IPS DF 4.7 (cell line): Measurements from ENCODE around the gene PRRT1B.
"Not testable (repeated sequence)": the region's sequence is repeated elsewhere in the genome, so short reads cannot be mapped to it uniquely, and the experiment has no call there.

Experiments used
- DNase-seq: peaks from one replicate; pipeline ENCODE4 v3.0.0-alpha.2; 2013; ENCODE audit warnings: low spot score; ENCODE audit errors: extremely low read depth

The PRRT1B gene

DNA sequence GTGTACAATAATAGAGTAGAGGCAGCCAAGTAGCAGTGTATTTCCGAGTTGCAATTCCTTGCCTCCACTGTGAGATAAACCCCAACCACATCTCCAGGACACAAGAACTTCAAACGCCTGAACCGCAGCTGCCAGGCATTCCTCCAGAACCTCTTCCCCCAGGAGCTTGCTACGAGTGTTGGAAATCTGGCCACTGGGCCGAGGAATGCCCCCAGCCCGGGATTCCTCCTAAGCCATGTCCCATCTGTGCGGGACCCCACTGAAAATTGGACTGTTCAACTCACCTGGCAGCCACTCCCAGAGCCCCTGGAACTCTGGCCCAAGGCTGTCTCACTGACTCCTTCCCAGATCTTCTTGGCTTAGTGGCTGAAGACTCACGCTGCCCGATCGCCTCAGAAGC, 3.9 kb downstream of the PRRT1B start:
- not testable (repeated sequence) for DNase-seq

DNA sequence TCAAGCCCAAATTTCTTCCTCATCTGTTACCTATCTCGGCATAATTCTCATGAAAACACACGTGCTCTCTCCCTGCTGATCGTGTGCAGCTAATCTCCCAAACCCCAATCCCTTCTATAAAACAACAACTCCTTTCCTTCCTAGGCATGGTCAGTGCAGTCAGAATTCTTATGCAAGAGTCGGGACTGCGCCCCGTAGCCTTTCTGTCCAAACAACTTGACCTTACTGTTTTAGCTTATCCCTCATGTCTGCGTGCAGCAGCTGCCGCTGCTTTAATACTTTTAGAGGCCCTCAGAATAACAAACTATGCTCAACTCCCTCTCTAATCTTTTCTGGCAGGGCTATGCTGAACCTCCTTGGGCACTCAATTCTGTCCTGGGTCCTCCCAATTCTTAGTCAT, 5.1 kb downstream of the PRRT1B start:
- not testable (repeated sequence) for DNase-seq

DNA sequence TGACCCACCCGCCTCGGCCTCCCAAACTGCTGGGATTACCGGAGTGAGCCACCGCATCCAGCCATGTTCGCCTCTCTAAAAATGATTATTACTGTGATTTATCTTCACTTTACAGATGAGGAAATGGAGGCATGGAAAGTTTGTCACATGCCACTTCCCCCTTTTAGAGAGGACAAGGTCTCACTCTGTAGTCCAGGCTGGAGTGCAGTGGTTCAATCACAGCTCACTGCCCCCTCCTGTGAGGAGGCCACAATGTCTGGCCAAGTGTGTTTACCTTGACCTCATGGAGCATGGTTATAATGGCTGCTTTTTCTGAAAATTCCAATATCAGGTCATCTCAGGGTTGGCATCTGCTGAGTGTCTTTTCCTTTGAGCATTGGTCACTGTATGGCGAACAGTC, 6.7 kb downstream of the PRRT1B start:
- DNase-seq, result no peak

DNA sequence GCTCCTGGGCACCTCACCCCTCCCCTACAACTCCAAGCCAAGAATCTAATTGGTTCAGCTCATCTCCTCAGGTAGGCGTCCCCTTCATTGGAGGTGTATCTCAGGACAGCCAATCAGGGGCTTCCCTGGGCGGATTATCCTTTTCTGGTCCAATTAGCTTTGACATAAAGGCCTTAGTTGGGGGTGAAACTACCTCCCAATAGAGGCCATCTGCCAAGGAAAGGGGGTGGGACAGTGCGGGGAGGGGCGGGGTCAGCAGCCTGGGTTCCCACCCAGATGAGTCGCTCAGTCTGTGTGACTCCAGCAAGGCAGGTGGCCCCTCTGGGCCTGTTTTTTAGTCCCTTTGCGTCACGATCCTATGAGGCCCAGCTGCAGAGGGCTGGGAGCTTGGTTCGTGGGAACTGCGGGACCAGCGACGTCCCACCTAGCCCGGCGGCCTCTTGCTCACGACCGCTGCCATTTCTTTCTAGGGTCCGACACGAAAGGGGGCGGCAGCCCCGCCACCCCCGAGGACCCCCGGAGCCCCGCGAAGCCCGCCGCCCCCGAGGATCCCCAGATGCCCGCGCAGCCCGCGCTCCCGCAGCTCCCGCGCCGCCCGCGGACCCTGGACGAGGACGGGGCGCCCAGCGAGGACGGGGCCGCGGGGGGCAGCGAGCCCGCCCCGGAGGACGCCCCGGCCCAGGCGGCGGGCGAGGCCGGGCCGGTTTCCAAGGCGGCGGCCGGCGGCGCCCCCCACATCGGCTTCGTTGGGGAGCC, 8.9 kb downstream of the PRRT1B start:
- no peak for DNase-seq

DNA sequence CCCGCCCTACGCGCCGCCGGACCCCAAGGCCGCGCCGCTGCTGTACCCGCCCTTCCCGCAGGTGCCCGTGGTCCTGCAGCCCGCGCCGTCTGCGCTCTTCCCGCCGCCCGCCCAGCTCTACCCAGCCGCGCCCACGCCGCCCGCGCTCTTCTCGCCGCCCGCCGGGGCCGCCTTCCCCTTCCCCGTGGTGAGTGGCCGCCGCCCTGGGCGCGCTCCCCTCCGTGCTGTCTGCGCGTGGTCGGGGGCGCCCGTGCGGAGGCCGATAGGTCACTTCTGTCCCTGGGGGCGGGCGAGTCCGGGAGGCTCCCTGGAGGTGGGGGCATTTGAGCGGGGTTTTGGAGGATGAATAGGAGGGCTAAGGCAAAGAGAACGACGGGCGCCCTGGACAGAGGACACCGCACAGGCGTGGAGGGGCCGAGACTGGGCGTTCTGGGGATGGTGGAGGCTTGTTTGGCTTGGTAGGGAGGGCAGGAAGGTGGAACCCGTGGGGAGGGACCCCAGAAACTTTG, 9.6 kb downstream of the PRRT1B start:
- no peak for DNase-seq

DNA sequence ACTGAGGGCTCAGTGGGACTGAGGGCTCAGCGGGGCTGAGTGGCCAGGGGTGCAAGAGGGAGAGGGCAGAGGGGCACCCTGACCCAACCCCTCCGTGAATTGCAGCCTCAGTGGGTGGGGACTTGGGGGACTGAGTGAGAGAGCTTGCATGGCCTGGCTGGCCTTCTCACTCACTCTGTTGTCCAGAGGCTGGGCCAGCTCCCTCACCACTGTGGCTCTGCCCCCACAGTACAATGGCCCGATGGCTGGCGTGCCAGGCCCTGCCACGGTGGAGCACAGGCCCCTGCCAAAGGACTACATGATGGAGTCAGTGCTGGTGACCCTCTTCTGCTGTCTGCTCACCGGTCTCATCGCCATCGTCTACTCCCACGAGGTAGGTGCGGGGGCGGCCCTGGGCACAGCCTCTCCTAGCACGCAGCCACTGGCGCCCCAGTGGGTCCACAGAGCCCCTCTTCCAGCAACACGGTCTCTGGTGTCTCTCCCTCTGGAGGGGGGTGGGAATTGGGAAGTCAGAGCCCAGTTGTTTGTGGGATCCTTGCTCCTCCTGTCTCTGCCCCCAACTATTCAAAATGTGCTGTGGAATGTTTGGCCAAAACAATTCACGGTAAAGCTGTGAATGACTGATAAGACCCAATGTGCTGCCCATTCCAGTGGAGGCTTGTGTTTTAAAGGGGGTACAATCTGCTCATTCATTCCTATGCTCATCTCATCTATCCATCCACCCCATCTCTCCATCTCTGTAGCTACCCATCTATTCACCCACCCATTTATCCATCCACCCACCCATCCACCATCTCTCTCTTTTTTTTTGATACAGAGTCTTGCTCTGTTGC, 10.7 kb downstream of the PRRT1B start:
- DNase-seq, result no peak

DNA sequence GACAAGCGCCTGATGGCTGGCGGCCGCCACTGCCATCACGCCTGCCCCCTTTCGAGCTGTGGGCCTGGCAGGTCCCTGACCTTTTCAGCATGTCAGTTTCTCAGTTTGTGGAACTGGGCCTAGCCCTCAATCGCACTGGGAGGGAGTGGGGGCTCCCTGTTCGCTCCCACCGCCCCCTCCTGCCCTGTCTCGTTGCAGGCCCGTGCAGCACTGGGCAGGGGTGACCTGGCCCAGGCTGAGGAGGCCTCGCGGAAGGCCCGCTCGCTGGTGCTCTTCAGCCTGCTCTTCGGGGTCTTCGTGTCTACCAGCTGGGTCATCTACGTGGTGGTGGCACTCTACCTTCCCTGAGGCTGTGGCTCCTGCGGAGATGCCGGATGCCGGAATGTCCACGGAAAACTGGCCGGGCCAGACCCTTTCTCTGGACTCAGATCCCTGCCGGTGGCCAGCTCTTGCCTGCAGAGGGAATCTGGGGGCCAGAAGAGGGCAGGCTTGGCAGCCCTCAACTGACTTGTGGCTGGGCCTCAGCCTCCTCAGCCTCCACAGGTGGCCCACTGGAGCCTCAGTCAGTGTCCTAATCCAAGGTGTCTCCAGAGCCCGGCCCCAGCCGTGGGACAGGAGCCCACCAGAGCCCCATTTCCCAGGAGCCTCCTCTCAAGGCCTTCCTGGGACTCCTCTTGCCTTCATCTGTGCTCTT, 12.7 kb downstream of the PRRT1B start:
- no peak for DNase-seq

DNA sequence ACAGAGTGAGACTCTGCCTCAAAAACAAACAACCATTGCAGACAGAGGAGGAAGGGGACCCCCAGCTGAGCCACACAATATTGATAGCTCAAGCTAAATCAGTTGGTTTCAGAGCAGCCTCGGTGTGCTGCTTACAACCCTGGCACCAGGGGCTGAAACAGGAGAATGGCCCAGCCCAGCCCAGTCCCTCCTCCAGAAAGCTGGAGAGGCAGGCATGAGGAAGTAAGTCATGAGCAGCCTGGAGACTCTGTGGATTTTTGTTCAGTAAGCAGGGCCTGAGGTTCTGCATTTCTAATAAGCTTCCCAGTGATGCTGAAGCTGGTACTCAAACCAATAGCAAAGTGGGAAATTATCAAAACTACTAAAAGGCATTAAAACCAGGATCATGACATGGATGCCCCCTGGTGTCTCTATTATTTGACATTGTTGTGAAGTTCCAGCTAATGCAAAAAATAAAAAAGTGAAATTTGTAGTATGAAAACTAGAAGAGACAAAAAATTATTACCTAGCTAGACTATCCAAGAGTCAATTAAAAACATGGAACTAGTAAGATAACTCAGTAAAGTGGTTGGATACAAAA, 14.2 kb downstream of the PRRT1B start:
- DNase-seq, result no peak

DNA sequence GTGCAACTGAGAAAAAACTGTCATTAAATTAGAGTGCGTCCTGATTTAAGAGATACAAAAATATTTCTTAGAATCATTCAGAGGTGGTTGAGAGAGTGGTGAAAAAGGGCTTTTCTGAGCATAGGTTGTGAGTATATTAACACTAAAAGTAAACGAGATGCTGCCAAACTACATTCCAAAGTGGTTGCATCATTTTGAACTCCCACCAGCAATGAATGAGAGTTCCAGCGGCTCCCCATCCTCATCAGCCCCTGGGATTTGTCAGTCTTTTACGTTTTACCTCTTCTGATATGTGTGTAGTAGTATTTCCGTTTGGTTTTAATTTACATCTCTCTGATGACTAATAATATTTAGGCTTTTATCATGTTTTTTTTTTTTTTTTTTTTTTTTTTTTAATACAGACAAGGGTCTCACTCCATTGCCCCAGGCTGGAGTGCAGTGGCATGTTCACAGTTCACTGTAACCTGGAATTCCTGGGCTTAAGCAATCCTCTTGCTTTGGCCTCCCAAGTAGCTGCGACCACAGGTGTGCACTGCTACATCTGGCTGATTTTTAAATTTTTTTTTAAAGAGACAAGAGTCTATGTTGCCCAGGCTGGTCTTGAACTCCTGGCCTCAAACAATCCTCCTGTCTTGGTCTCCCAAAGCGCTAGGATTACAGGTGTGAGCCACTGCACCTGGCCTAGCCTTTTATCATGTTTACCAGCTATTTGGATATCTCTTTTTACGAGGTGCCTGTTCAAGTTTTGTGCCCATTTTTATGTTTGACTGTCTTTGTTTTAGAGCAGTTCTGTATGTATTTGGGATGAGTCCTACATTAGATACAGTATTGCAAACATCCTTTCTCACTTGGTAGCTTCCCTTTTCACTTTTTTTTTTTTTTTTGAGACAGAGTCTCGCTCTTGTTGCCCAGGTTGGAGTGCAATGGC, 17.0 kb downstream of the PRRT1B start:
- no peak for DNase-seq

DNA sequence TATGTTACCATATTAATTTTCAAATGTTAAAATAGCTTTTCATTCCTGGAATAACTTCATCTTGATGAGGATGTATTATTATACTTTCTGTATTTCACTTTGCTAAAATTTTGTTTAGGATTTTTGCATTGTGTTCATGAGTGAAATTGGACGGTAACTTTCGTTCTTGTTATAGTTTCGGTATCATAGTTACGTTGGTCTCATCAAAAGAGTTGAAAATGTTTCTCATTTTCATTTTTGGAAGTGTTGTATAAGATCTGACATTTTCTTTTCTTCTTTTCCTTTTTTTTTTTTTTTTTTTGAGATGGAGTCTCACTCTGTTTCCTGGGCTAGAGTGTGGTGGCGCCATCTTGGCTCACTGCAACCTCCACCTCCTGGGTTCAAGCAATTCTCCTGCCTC, 20.0 kb downstream of the PRRT1B start:
- DNase-seq, result no peak

DNA sequence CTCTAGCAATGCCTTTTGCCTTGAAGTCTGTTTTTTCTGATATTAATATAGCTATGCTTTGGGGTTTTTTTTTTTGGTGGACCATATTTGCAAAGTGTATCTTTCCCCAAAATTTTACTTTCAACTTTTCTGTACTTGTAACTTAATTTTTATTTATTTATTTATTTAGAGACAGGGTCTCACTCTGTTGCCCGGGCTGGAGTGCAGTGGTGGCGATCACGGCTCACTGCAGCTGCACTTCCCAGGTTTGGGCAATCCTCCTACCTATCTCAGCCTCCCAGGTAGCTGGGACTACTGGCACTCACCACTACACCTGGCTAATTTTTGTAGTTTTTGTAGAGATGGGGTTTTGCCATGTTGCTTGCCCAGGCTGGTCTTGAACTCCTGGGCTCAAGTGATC, 20.8 kb downstream of the PRRT1B start:
- DNase-seq, result no peak

DNA sequence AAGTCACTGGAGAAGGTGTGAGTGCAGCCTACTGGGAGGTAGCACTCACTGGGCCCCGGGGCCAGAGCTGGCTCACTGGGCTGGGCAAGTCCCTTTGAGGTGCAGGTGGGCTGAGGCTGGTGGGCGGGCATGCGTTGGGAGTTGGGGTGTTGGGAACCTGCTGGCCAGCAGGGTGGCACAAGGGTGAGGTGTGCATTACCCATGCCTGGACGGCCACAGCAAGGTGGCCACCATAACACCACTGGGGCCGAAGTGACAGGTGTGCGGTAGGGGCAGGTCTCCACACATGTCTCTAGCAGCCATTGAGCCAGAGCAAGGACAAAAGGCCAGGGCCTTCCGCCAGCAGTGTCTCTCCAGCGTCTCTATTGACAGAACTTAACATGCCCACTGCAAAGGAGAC, 22.6 kb downstream of the PRRT1B start:
- no peak for DNase-seq

DNA sequence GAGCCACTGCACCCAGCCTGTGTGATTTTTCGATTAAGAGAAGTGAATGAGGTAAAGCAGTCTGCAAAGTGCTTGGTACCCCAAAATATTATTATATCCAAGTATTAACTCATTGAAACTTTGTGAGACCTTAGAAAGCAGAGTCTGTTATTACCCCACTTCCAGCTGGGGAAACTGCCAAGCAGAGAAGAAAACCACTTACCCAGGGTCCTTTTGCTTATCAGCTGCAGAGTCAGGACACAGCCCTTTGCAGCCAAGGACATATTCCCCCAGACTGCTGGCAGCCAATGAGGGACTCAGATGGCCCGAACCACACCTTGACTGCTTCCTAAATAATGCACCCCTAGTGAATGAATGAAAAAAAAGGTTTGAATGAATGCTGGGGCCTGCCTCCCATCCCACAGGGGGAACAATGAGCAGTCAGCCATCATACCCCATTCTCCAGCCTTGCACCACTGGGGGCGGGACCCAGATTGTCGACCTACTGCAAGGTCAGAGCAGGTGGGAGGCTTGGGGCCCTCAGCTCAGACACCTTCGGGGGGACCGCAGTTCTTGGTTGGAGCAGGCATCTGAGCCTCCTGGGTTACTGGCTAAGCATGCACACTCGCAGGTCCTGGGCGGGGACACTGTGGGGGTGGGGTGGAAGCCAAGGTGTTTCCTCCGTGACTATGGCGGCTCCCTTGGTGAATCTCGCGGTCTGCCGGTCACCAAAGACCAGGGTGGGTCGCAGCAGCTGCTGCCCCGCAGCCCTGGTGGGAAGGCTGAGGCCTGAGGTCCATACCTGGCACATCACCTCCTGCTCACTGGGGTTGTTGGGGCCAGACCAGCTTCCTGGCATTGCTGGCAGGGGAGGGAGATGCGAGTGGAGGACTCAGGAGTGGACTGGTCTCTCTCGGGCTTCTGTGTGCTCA, 29.7 kb downstream of the PRRT1B start:
- DNase-seq, result no peak

DNA sequence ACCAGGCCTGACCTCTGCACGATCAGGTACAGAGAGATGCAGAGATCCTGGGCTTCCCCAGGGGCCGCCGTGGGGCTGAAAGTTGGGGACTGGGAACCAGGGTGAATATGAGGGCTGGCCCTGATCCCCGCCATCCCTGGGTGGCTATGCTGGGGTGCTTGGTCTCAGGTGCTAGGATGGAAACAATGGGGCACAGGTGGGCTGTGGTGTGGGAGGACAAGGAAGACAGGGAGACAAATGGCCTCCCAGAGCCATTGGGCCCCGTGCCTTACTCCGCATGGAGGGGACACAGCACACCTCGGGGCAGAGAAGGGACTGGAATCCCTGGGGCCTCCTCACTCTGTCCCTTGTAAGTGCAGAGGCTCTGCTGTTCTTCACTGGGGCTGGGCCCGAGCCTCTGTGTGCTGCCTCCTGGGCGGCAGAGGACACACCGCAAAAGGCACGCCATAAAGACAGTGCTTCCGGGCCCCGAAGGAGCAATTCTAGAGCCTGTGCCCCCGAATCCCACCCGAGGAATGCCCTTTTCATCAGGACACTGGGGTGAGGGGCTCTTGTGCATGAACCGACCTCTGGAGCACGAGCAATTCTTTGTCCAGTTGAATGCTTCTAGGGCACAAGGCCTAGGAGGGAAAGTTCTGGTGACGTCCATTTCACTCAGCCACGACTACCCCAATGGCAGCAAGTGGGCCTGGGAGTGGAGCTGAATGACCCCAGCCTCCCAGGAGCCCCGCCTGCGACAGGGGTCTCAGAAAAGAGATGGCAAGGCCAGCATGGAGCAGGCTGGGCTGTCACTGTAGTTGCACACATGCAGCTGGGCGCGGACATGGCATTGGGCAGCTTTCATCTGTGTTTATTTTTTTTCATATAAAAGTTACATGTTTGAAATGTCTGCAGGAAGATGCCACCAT, 30.9 kb downstream of the PRRT1B start:
- DNase-seq, result no peak

DNA sequence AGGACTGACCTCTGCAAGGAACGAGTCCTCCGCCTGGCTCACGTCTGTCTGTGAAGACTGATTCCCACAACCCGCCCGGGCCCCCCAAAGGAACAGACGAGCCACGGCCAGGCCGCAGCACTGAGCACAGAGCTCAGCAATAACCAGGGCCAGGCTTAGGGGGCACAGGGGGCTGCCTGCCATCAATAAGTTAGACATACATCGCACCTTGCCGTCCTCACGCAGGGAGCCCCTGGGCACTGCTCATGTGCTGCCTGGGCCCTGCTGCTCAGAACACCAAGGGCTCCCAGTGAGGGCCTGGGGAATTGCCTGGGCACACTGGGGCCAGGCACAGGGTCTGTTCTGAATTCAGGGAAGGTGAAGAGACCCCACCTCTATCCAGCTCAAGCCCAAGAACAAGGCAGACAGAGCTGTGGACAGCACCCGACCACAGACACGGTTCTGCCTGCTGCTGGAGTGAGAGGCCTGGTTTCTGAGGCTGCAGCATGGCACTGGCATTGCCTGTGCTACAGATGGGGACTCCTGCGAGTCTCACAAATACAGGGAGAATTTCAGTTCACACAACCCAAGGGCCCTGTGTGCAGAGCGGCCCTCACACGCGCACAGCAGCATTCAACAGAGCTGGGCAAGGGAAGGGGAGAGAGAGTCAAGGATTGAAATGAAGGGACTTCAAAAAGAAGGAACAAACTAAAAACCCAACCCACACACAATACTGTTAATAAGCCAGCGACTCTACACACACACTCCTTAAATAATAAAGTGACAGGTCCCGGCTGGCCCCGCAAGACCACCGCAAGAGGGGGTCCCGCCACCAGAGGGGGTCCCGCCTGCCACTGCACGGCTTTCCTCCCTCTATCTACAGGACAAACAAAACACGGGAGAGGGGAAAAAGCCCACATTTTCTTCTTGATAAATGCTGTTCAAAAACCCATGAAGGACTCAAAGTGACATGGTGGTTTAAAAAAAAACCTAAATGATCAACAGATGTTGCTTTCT, 32.0 kb downstream of the PRRT1B start:
- DNase-seq, result no peak

DNA sequence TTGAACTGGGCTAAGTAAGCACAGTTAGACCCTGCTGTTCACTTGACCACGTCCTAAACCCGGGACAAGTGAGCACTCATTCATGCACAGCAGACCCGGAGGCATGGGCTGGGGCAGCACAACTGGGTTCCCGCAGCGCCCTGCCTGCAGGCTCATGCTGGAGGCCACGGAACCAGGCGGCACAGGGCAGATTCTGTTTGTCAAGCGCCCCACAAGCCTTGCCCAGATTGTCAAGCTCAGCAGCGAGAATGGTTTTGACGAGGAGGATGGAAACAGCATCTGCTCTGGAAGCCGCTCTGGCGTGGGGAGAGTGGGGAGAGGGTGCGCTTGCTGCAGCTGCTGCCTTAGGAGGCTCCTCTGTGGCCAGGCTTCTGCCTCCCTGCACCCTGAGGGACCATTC, 32.7 kb downstream of the PRRT1B start:
- no peak for DNase-seq
